Activated T-helper 17 cell treated with anti-CD3 and anti-CD28 coated beads, Interleukin-2, amount 50 U/mL, for 72 hours (primary cell): Measurements from ENCODE around the gene TMEM232. TPM values are rescaled to one million over a fixed set of nuclear protein-coding genes. Genes with fewer than 3 reads are reported as not detected.

Experiments used
- ATAC-seq: fragments of 150-1000 bp; cut with Tn5 transposase; replicated peaks from 2 replicates; pipeline ENCODE4 v1.10.0; 2021; ENCODE audit warnings: mild to moderate bottlenecking, moderate library complexity
- H3K27ac Mint-ChIP-seq: one replicate; pipeline ENCODE4 v1.8.0; 2022; ENCODE audit warnings: mixed read lengths
- H3K27me3 Mint-ChIP-seq: one replicate; pipeline ENCODE4 v1.8.0; 2022; ENCODE audit warnings: mixed read lengths
- H3K36me3 Mint-ChIP-seq: one replicate; pipeline ENCODE4 v1.8.0; 2022; ENCODE audit warnings: low read depth, mild to moderate bottlenecking, mixed read lengths
- H3K4me1 Mint-ChIP-seq: one replicate; pipeline ENCODE4 v1.8.0; 2022; ENCODE audit warnings: mixed read lengths
- H3K4me3 Mint-ChIP-seq: one replicate; pipeline ENCODE4 v1.8.0; 2022; ENCODE audit warnings: mild to moderate bottlenecking, mixed read lengths
- H3K9me3 Mint-ChIP-seq: one replicate; pipeline ENCODE4 v1.8.0; 2022; ENCODE audit warnings: mixed read lengths
- total RNA-seq, 2 donors: library from RNA; stranded (reverse); gene quantifications; one replicate each; pipeline ENCODE4 v1.2.3, GENCODE V29; 2022

TMEM232 gene
- total RNA-seq = under 1 TPM; 0.78 to 0.87 TPM

- Mint-ChIP-seq H3K27ac (peak within 1 kb of the TSS; percentile 84), H3K4me3 (peak within 1 kb of the TSS; percentile 88), H3K9me3 (no peaks in the 10 kb centered on the region), H3K36me3 (no peaks in the 10 kb centered on the region), H3K27me3 (no peaks in the 10 kb centered on the region), H3K4me1 (peaks cover 3% of the 10 kb centered on the region)
- peak; percentile 100 for ATAC-seq
These were observed at the start of gene TMEM232 for GRCh38 chr5:110726249-110727024. Gene TMEM232, minus strand, starts transcription at chr5:110726671. Its CDS starts 59,319 bp downstream, at chr5:110667352.

GRCh38 chr5:110770286-110770685 lies 43.8 kb upstream of the TMEM232 start:
- no peak for ATAC-seq
- H3K9me3 Mint-ChIP-seq = no peaks in the 10 kb centered on the region
- H3K27me3 Mint-ChIP-seq = no peaks in the 10 kb centered on the region
- no peaks in the 10 kb centered on the region for H3K36me3 Mint-ChIP-seq
- no peak overlapping the region for H3K4me3 Mint-ChIP-seq
- H3K27ac Mint-ChIP-seq = no peak overlapping the region
- H3K4me1 Mint-ChIP-seq = no peaks in the 10 kb centered on the region

- Mint-ChIP-seq H3K9me3 (no peaks in the 10 kb centered on the region), H3K27me3 (no peaks in the 10 kb centered on the region), H3K27ac (no peak overlapping the region), H3K36me3 (peaks cover 6% of the 10 kb centered on the region), H3K4me3 (no peak overlapping the region), H3K4me1 (no peaks in the 10 kb centered on the region)
- ATAC-seq = no peak
These were observed 42.7 kb upstream of the TMEM232 start for GRCh38 chr5:110769000-110769681.

- H3K9me3 Mint-ChIP-seq = no peaks in the 10 kb centered on the region
- no peak for ATAC-seq
- no peaks in the 10 kb centered on the region for H3K27me3 Mint-ChIP-seq
- peaks cover 6% of the 10 kb centered on the region for H3K36me3 Mint-ChIP-seq
- no peaks in the 10 kb centered on the region for H3K4me1 Mint-ChIP-seq
- no peak overlapping the region for H3K4me3 Mint-ChIP-seq
- H3K27ac Mint-ChIP-seq = no peak overlapping the region
These were observed 41.8 kb upstream of the TMEM232 start for GRCh38 chr5:110768138-110768860.

GRCh38 chr5:110760158-110760557 lies 33.7 kb upstream of the TMEM232 start:
- no peaks in the 10 kb centered on the region for H3K27me3 Mint-ChIP-seq
- H3K4me3 Mint-ChIP-seq = no peak overlapping the region
- H3K36me3 Mint-ChIP-seq = peaks cover 16% of the 10 kb centered on the region
- H3K27ac Mint-ChIP-seq = no peak overlapping the region
- no peaks in the 10 kb centered on the region for H3K9me3 Mint-ChIP-seq
- peaks cover 1% of the 10 kb centered on the region for H3K4me1 Mint-ChIP-seq
- ATAC-seq = no peak

GRCh38 chr5:110757118-110757729 lies 30.8 kb upstream of the TMEM232 start:
- peaks cover 19% of the 10 kb centered on the region for H3K4me1 Mint-ChIP-seq
- no peak overlapping the region for H3K4me3 Mint-ChIP-seq
- H3K27me3 Mint-ChIP-seq = no peaks in the 10 kb centered on the region
- H3K9me3 Mint-ChIP-seq = no peaks in the 10 kb centered on the region
- H3K27ac Mint-ChIP-seq = no peak overlapping the region
- peaks cover 37% of the 10 kb centered on the region for H3K36me3 Mint-ChIP-seq
- no peak for ATAC-seq

- no peak for ATAC-seq
- peak overlapping the region; percentile 17 for H3K4me3 Mint-ChIP-seq
- peak overlapping the region; percentile 95 for H3K27ac Mint-ChIP-seq
- no peaks in the 10 kb centered on the region for H3K27me3 Mint-ChIP-seq
- H3K36me3 Mint-ChIP-seq = peaks cover 46% of the 10 kb centered on the region
- H3K9me3 Mint-ChIP-seq = no peaks in the 10 kb centered on the region
- peaks cover 34% of the 10 kb centered on the region for H3K4me1 Mint-ChIP-seq
These were observed 27.7 kb upstream of the TMEM232 start for GRCh38 chr5:110754181-110754580.

- no peak for ATAC-seq
- peak overlapping the region; percentile 95 for H3K27ac Mint-ChIP-seq
- H3K9me3 Mint-ChIP-seq = no peaks in the 10 kb centered on the region
- H3K27me3 Mint-ChIP-seq = no peaks in the 10 kb centered on the region
- peak overlapping the region; percentile 72 for H3K4me3 Mint-ChIP-seq
- H3K4me1 Mint-ChIP-seq = peaks cover 39% of the 10 kb centered on the region
- peaks cover 51% of the 10 kb centered on the region for H3K36me3 Mint-ChIP-seq
These were observed 27.1 kb upstream of the TMEM232 start for GRCh38 chr5:110753600-110753999.

GRCh38 chr5:110752953-110753352 lies 26.5 kb upstream of the TMEM232 start:
- Mint-ChIP-seq H3K4me3 (peak overlapping the region; percentile 72), H3K9me3 (no peaks in the 10 kb centered on the region), H3K4me1 (peaks cover 39% of the 10 kb centered on the region), H3K36me3 (peaks cover 58% of the 10 kb centered on the region), H3K27ac (peak overlapping the region; percentile 95), H3K27me3 (no peaks in the 10 kb centered on the region)
- peak; percentile 62 for ATAC-seq

GRCh38 chr5:110751902-110752762 lies 25.7 kb upstream of the TMEM232 start:
- Mint-ChIP-seq H3K4me1 (peaks cover 39% of the 10 kb centered on the region), H3K36me3 (peaks cover 62% of the 10 kb centered on the region), H3K27me3 (no peaks in the 10 kb centered on the region), H3K27ac (peak overlapping the region; percentile 95), H3K4me3 (peak overlapping the region; percentile 72), H3K9me3 (no peaks in the 10 kb centered on the region)
- ATAC-seq = peak; percentile 95

GRCh38 chr5:110738812-110739651 lies 12.6 kb upstream of the TMEM232 start, which contains the start of gene SLC25A46:
Gene SLC25A46, plus strand, starts transcription at chr5:110739007. Its CDS starts 113 bp downstream, at chr5:110739120.
- Mint-ChIP-seq H3K27me3 (peaks cover 6% of the 10 kb centered on the region), H3K9me3 (no peaks in the 10 kb centered on the region), H3K4me1 (peaks cover 14% of the 10 kb centered on the region), H3K27ac (peak within 1 kb of the TSS; percentile 89), H3K36me3 (peaks cover 19% of the 10 kb centered on the region), H3K4me3 (peak within 1 kb of the TSS; percentile 83)
- ATAC-seq = peak; percentile 97

- peak; percentile 71 for ATAC-seq
- Mint-ChIP-seq H3K27me3 (peaks cover 6% of the 10 kb centered on the region), H3K9me3 (no peaks in the 10 kb centered on the region), H3K4me3 (peak overlapping the region; percentile 83), H3K27ac (peak overlapping the region; percentile 89), H3K4me1 (peaks cover 14% of the 10 kb centered on the region), H3K36me3 (peaks cover 14% of the 10 kb centered on the region)
These were observed 12.0 kb upstream of the TMEM232 start for GRCh38 chr5:110738503-110738811.

GRCh38 chr5:110736753-110737152 lies 10.3 kb upstream of the TMEM232 start:
- ATAC-seq = no peak
- Mint-ChIP-seq H3K36me3 (peaks cover 6% of the 10 kb centered on the region), H3K9me3 (no peaks in the 10 kb centered on the region), H3K4me1 (peaks cover 14% of the 10 kb centered on the region), H3K27me3 (peaks cover 12% of the 10 kb centered on the region), H3K27ac (no peak overlapping the region), H3K4me3 (peak overlapping the region; percentile 4)
